Panc1 (cell line): ENCODE results near the gene SIN3B. TPM values are rescaled to one million over a fixed set of nuclear protein-coding genes. Genes with fewer than 3 reads are reported as not detected.

Source experiments
- ATAC-seq: fragments of 200-7000 bp; cut with Tn5 transposase; 2 replicates; pipeline ENCODE4 v1.9.1; 2020; ENCODE audit warnings: mild to moderate bottlenecking, moderate library complexity
- BruUV-seq: library from RNA; stranded (reverse); fragments of 400-500 nt; replicated peaks from 2 replicates; lab custom pipeline; 2021; lab: Mats Ljungman, UMichigan
- CTCF ChIA-PET: fragments of 300-600 bp; sonication (Branson Sonifier 250); formaldehyde crosslinking; loops from one replicate; lab custom pipeline; 2022; ENCODE audit warnings: antibody characterized with exemption; lab: Charles Lee
- POLR2A ChIA-PET: fragments of 300-600 bp; sonication (Branson Sonifier 250); formaldehyde crosslinking; loops from one replicate; lab custom pipeline; 2022; ENCODE audit warnings: antibody characterized with exemption; lab: Charles Lee
- DNase-seq: peaks from one replicate; pipeline ENCODE4 v3.0.0-alpha.2; 2010; ENCODE audit warnings: low read depth, low spot score
- H3K27ac ChIP-seq: 2 replicates; pipeline ENCODE4 v1.5.1; 2011; ENCODE audit warnings: mild to moderate bottlenecking, low read length, inconsistent platforms
- H3K27me3 ChIP-seq: fragments of 200-500 bp; sonication (Bioruptor generic); 2 replicates; pipeline ENCODE4 v1.6.0; 2014; ENCODE audit warnings: low read length, inconsistent platforms; ENCODE audit not compliant: control insufficient read depth, insufficient read depth
- H3K36me3 ChIP-seq: fragments of 200-500 bp; sonication (Bioruptor generic); 2 replicates; pipeline ENCODE4 v1.5.1; 2014; ENCODE audit warnings: inconsistent platforms, mild to moderate bottlenecking, low read length, moderate library complexity; ENCODE audit not compliant: control insufficient read depth, insufficient read depth
- H3K4me1 ChIP-seq: 2 replicates; pipeline ENCODE4 v1.5.1; 2011; ENCODE audit warnings: inconsistent platforms, mild to moderate bottlenecking, low read length, moderate library complexity; ENCODE audit not compliant: control insufficient read depth, insufficient read depth
- H3K4me3 ChIP-seq, 2 experiments: 2 replicates each; pipeline ENCODE4 v1.5.1; 2011 to 2012; ENCODE audit warnings: low read depth in 2 of 2, low read length in 2 of 2, mild to moderate bottlenecking in 2 of 2, inconsistent platforms in 1 of 2, moderate library complexity in 1 of 2
- H3K9me3 ChIP-seq: fragments of 200-500 bp; sonication (Bioruptor generic); 2 replicates; pipeline ENCODE4 v1.5.1; 2014; ENCODE audit warnings: low read depth, mild to moderate bottlenecking, inconsistent platforms, low read length, moderate library complexity; ENCODE audit not compliant: control insufficient read depth, insufficient read depth
- REST ChIP-seq, 2 experiments: IDR thresholded peaks; 2 replicates each; pipeline ENCODE4 v1.6.1; 2011 to 2012; ENCODE audit warnings: low read depth in 2 of 2, control low read depth in 1 of 2, low read length in 1 of 2, mild to moderate bottlenecking in 1 of 2, moderate library complexity in 1 of 2; ENCODE audit not compliant: insufficient read depth in 1 of 2
- SIN3A ChIP-seq: IDR thresholded peaks from 2 replicates; pipeline ENCODE4 v1.6.1; 2012; ENCODE audit warnings: low read depth, mild to moderate bottlenecking, low read length, moderate library complexity, borderline replicate concordance; ENCODE audit not compliant: insufficient read depth
- TCF7L2 ChIP-seq: IDR thresholded peaks from 2 replicates; pipeline ENCODE4 v1.6.1; 2011; ENCODE audit warnings: mild to moderate bottlenecking, low read depth, low read length, inconsistent platforms
- in situ Hi-C: cut with HindIII; loops from 2 replicates; pipeline ENCODE4 v1.10.0; 2016; ENCODE audit warnings: low sequenced_read_pairs, low pct_unique_long_range_greater_than_20kb
- intact Hi-C: fragments of 100-400 bp; cut with micrococcal nuclease; formaldehyde crosslinking; loops from one replicate; pipeline ENCODE4 v1.10.0; 2022; ENCODE audit not compliant: unreplicated experiment
- total RNA-seq: library from RNA; stranded (reverse); gene quantifications from one replicate; pipeline ENCODE4 v1.2.1, GENCODE V29; 2021; ENCODE audit not compliant: unreplicated experiment

Gene SIN3B
- total RNA-seq, 1 experiment from 2014 or later = 47.0 TPM

GRCh38 chr19:16928916-16929315 lies 99.7 kb downstream of the SIN3B start:
- POLR2A ChIA-PET = interaction anchor here (0.6 kb wide), 1 partner anchor 208 kb away, joined by 6 read pairs; no protein-coding TSS in a partner anchor
- CTCF ChIA-PET = no interaction called here
- Histone ChIP-seq H3K4me1 (no peaks in the 10 kb centered on the region), H3K27me3 (no peaks in the 10 kb centered on the region), H3K36me3 (no peaks in the 10 kb centered on the region), H3K9me3 (no peaks in the 10 kb centered on the region), H3K4me3 (no peak overlapping the region), H3K27ac (no peak overlapping the region)
- TF ChIP-seq TCF7L2 (no peak), SIN3A (no peak), REST (IDR thresholded peaks at IDR 0.05; ENCODE audit: insufficient read depth in 1 of 2, low read depth in 2 of 2, low read length in 1 of 2) (no peak)
- no TSS peak for BruUV-seq
- in situ Hi-C loops = no loop called here
- ATAC-seq = no peak
- intact Hi-C loops = no loop called here
- DNase-seq = no peak

Other genes with a start within 250 kb of the SIN3B start
- gene MED26, start 201.2 kb upstream of the SIN3B start, total RNA-seq = 8.8 TPM
- gene SMIM7, start 169.3 kb upstream of the SIN3B start, total RNA-seq = 70.7 TPM
- gene TMEM38A, start 168.3 kb upstream of the SIN3B start, total RNA-seq = 8.4 TPM
- 1.4 TPM for gene NWD1, start 109.6 kb upstream of the SIN3B start, total RNA-seq
- not detected for gene F2RL3, start 59.6 kb downstream of the SIN3B start, total RNA-seq
- 2.0 TPM for gene CPAMD8, start 197.4 kb downstream of the SIN3B start, total RNA-seq
- 18.2 TPM for gene HAUS8, start 246.1 kb downstream of the SIN3B start, total RNA-seq
- 79.4 TPM for gene MYO9B, start 246.4 kb downstream of the SIN3B start, total RNA-seq